Prostate gland (tissue), 2 donors: ENCODE results near the gene IFRD2.

Experiments used
- POLR2A ChIP-seq: fragments of 450-650 bp; IDR thresholded peaks from one replicate; pipeline ENCODE4 v1.6.1; 2016; ENCODE audit warnings: antibody characterized with exemption, mild to moderate bottlenecking
- POLR2AphosphoS5 ChIP-seq: sonication (generic); formaldehyde crosslinking; IDR thresholded peaks from one replicate; pipeline ENCODE4 v1.6.1; 2017; ENCODE audit warnings: antibody characterized with exemption
- TF ChIP-seq, protein P1 (sequence below), 4 experiments: fragments of 200-600 bp in 2 of 4; fragments of 450-650 bp in 2 of 4; sonication (generic) in 2 of 4; IDR thresholded peaks; 1 replicate in 3 of 4; 2 replicates in 1 of 4; pipeline ENCODE4 v1.5.1; 2016 to 2019; ENCODE audit warnings: antibody characterized with exemption in 4 of 4, mild to moderate bottlenecking in 2 of 4, moderate library complexity in 2 of 4

GRCh38 chr3:50296721-50297383 is 4.6 kb upstream of the IFRD2 start:
- no peak for TF ChIP-seq POLR2A
- TF ChIP-seq, protein P1, sequence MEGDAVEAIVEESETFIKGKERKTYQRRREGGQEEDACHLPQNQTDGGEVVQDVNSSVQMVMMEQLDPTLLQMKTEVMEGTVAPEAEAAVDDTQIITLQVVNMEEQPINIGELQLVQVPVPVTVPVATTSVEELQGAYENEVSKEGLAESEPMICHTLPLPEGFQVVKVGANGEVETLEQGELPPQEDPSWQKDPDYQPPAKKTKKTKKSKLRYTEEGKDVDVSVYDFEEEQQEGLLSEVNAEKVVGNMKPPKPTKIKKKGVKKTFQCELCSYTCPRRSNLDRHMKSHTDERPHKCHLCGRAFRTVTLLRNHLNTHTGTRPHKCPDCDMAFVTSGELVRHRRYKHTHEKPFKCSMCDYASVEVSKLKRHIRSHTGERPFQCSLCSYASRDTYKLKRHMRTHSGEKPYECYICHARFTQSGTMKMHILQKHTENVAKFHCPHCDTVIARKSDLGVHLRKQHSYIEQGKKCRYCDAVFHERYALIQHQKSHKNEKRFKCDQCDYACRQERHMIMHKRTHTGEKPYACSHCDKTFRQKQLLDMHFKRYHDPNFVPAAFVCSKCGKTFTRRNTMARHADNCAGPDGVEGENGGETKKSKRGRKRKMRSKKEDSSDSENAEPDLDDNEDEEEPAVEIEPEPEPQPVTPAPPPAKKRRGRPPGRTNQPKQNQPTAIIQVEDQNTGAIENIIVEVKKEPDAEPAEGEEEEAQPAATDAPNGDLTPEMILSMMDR (IDR thresholded peaks at IDR 0.05) = no peak
- no peak for TF ChIP-seq POLR2AphosphoS5
